ENCODE results near the gene SNRNP48. TPM values are rescaled to one million over a fixed set of nuclear protein-coding genes. Genes with fewer than 3 reads are reported as not detected.

Gene SNRNP48
- total and polyA plus RNA-seq, 2 of the 8 experiments (the other 6 are each of a cell fraction or from before 2014, with no cell fraction given): 7.7 to 21.0 TPM

DNA sequence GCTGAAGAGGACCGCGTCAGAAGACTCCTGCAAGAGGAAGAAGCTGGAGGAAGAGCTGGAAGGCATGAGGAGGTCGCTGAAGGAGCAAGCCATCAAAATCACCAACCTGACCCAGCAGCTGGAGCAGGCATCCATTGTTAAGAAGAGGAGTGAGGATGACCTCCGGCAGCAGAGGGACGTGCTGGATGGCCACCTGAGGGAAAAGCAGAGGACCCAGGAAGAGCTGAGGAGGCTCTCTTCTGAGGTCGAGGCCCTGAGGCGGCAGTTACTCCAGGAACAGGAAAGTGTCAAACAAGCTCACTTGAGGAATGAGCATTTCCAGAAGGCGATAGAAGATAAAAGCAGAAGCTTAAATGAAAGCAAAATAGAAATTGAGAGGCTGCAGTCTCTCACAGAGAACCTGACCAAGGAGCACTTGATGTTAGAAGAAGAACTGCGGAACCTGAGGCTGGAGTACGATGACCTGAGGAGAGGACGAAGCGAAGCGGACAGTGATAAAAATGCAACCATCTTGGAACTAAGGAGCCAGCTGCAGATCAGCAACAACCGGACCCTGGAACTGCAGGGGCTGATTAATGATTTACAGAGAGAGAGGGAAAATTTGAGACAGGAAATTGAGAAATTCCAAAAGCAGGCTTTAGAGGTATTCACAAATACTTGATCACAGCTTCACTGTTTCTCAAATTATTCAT lies 8.9 kb upstream of the SNRNP48 start:
- no peak overlapping the region for H3K56ac ChIP-seq (replicated peaks; ENCODE audit: insufficient read length, low read depth, low read length)
- no peak overlapping the region for H3K18ac ChIP-seq (ENCODE audit: extremely low read depth, low read length)
- H3K27me3 ChIP-seq (replicated peaks in 1 of 4; ENCODE audit: control insufficient read depth in 3 of 4, extremely low read depth in 1 of 4, insufficient read depth in 3 of 4, low read length in 3 of 4): no peaks in the 10 kb centered on the region
- no peak for DNase-seq (ENCODE audit: low read depth in 1 of 2, low spot score in 2 of 2)
- H2BK12ac ChIP-seq (ENCODE audit: low read depth, low read length): no peak overlapping the region
- H2BK5ac ChIP-seq (ENCODE audit: low read depth, low read length): no peak overlapping the region
- no peak overlapping the region for H4K91ac ChIP-seq (replicated peaks; ENCODE audit: insufficient read length, low read length)
- no peak overlapping the region for H2BK120ac ChIP-seq (replicated peaks; ENCODE audit: low read depth, low read length)
- POLR2A ChIA-PET (ENCODE audit: partially characterized antibody): no interaction called here
- H4K5ac ChIP-seq (ENCODE audit: insufficient read length, low read depth, low read length): no peak overlapping the region
- H2AK5ac ChIP-seq (ENCODE audit: low read depth, low read length): no peak overlapping the region
- H2BK20ac ChIP-seq (ENCODE audit: low read length): no peak overlapping the region
- no peaks in the 10 kb centered on the region for H3K79me2 ChIP-seq (ENCODE audit: control insufficient read depth in 1 of 2, insufficient read depth in 2 of 2, low read length in 2 of 2)
- 94% methylated on average over 14 of the region's 14 CpGs; no CpG with 5 or more reads in 1 of the 2 experiments for WGBS, 2 experiments (ENCODE audit: extremely low coverage in 1 of 2, insufficient coverage in 1 of 2, insufficient read length in 1 of 2, insufficient replicate concordance in 2 of 2, low coverage in 1 of 2, low lambda C conversion rate in 2 of 2, missing lambda C conversion rate in 1 of 2)
- no peak overlapping the region for H3K4me2 ChIP-seq (ENCODE audit: insufficient read depth in 1 of 2, low read depth in 2 of 2, low read length in 2 of 2)
- peaks cover 20 to 81% (median 55%) of the 10 kb centered on the region in 4 experiments for H3K36me3 ChIP-seq (ENCODE audit: control insufficient read depth in 2 of 4, insufficient read depth in 4 of 4, low read length in 3 of 4)
- H4K20me1 ChIP-seq (replicated peaks in 1 of 2; ENCODE audit: control insufficient read depth in 1 of 2, insufficient read depth in 2 of 2, low read length in 2 of 2): no peaks in the 10 kb centered on the region
- no peak for FAIRE-seq
- H3K27ac ChIP-seq (ENCODE audit: low read depth, low read length): no peak overlapping the region
- CTCF ChIA-PET (ENCODE audit: partially characterized antibody): interaction anchor here (0.5 to 1.6 kb wide), 5 partner anchors 13 to 658 kb away, joined by 3 to 4 read pairs (median 3); partner anchors contain the start of genes CAGE1 and RIOK1
- H3K23ac ChIP-seq (ENCODE audit: insufficient read length): no peak overlapping the region
- no peaks in the 10 kb centered on the region for H3K4me1 ChIP-seq (replicated peaks in 1 of 4; ENCODE audit: control insufficient read depth in 3 of 4, insufficient read depth in 4 of 4, low read length in 3 of 4)
- no peak overlapping the region for H2BK15ac ChIP-seq (ENCODE audit: low read length)
- no peaks in the 10 kb centered on the region for H3K9me3 ChIP-seq (ENCODE audit: insufficient read depth in 2 of 2, low read depth in 1 of 2, low read length in 1 of 2)
- no peak for TF ChIP-seq CBX8 (IDR thresholded peaks at IDR 0.05; ENCODE audit: borderline replicate concordance, low read depth, low read length)
- no peak for TF ChIP-seq CHD2 (IDR thresholded peaks at IDR 0.05; ENCODE audit: low read length)
- no peak for TF ChIP-seq SIRT6 (IDR thresholded peaks at IDR 0.05; ENCODE audit: low read length)
- TF ChIP-seq JUN (IDR thresholded peaks at IDR 0.05; ENCODE audit: low read depth, low read length): no peak
- no peak for TF ChIP-seq MAFK (IDR thresholded peaks at IDR 0.05; ENCODE audit: low read depth, low read length)
- TF ChIP-seq CEBPB (IDR thresholded peaks at IDR 0.05; ENCODE audit: low read depth, low read length): no peak
- no peak for TF ChIP-seq BACH1 (IDR thresholded peaks at IDR 0.05; ENCODE audit: low read length)
- no peak for TF ChIP-seq POU5F1 (IDR thresholded peaks at IDR 0.05; ENCODE audit: low read depth, low read length)
- no peak for TF ChIP-seq EGR1 (IDR thresholded peaks at IDR 0.05; ENCODE audit: borderline replicate concordance, low read depth, low read length)
- TF ChIP-seq, protein P1, sequence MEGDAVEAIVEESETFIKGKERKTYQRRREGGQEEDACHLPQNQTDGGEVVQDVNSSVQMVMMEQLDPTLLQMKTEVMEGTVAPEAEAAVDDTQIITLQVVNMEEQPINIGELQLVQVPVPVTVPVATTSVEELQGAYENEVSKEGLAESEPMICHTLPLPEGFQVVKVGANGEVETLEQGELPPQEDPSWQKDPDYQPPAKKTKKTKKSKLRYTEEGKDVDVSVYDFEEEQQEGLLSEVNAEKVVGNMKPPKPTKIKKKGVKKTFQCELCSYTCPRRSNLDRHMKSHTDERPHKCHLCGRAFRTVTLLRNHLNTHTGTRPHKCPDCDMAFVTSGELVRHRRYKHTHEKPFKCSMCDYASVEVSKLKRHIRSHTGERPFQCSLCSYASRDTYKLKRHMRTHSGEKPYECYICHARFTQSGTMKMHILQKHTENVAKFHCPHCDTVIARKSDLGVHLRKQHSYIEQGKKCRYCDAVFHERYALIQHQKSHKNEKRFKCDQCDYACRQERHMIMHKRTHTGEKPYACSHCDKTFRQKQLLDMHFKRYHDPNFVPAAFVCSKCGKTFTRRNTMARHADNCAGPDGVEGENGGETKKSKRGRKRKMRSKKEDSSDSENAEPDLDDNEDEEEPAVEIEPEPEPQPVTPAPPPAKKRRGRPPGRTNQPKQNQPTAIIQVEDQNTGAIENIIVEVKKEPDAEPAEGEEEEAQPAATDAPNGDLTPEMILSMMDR (IDR thresholded peaks at IDR 0.05; ENCODE audit: control extremely low read depth in 1 of 3, insufficient read depth in 1 of 3, low read depth in 1 of 3, low read length in 3 of 3): no peak
- H3K79me1 ChIP-seq (ENCODE audit: low read depth, low read length): no peaks in the 10 kb centered on the region
- no peak overlapping the region for H3K14ac ChIP-seq (ENCODE audit: insufficient read length)
- H2AFZ ChIP-seq (ENCODE audit: low read length): no peak overlapping the region
- H3K23me2 ChIP-seq (ENCODE audit: low read depth, low read length): no peaks in the 10 kb centered on the region
- no peak overlapping the region for H3K4me3 ChIP-seq (ENCODE audit: extremely low read depth in 1 of 4, insufficient read depth in 2 of 4, low read depth in 3 of 4, low read length in 4 of 4)
- no peak overlapping the region for H3K4ac ChIP-seq (replicated peaks; ENCODE audit: insufficient read length, low read depth, low read length)
- no peak overlapping the region for H3K9ac ChIP-seq (replicated peaks in 1 of 4; ENCODE audit: extremely low read depth in 1 of 4, low read depth in 3 of 4, low read length in 3 of 4)
- H4K8ac ChIP-seq (ENCODE audit: extremely low read depth, insufficient read depth, low read length): no peak overlapping the region

Data from H1 (cell line).